Activated T-cell treated with anti-CD3 and anti-CD28 coated beads, Interleukin-2, amount 50 U/mL, for 4 hours (primary cell): ENCODE measurements around the gene KRT33B. TPM values are rescaled to one million over a fixed set of nuclear protein-coding genes. Genes with fewer than 3 reads are reported as not detected.
"Not testable (repeated sequence)": the region's sequence is repeated elsewhere in the genome, so short reads cannot be mapped to it uniquely, and the experiment has no call there.

Experiments
- ATAC-seq, 2 donors: fragments of 200-7000 bp; cut with Tn5 transposase; one replicate each; pipeline ENCODE4 v1.10.0; 2021
- DNase-seq: peaks from one replicate; pipeline ENCODE4 v3.0.0-alpha.2; 2020
- H3K27me3 Mint-ChIP-seq: one replicate; pipeline ENCODE4 v1.8.0; 2021; ENCODE audit warnings: low read depth, mixed read lengths
- H3K36me3 Mint-ChIP-seq: one replicate; pipeline ENCODE4 v1.8.0; 2022; ENCODE audit warnings: mixed read lengths; ENCODE audit not compliant: insufficient read depth
- H3K4me1 Mint-ChIP-seq: one replicate; pipeline ENCODE4 v1.8.0; 2021; ENCODE audit warnings: low read depth, mixed read lengths
- H3K4me3 Mint-ChIP-seq: one replicate; pipeline ENCODE4 v1.8.0; 2021; ENCODE audit warnings: mild to moderate bottlenecking, moderate library complexity, mixed read lengths
- H3K9me3 Mint-ChIP-seq: one replicate; pipeline ENCODE4 v1.8.0; 2021; ENCODE audit warnings: mixed read lengths
- total RNA-seq, 3 donors: library from RNA; stranded (reverse); gene quantifications; one replicate each; pipeline ENCODE4 v1.2.1, GENCODE V29; 2021

The KRT33B gene
- total RNA-seq, 3 donors from 2014 or later: not detected

DNA sequence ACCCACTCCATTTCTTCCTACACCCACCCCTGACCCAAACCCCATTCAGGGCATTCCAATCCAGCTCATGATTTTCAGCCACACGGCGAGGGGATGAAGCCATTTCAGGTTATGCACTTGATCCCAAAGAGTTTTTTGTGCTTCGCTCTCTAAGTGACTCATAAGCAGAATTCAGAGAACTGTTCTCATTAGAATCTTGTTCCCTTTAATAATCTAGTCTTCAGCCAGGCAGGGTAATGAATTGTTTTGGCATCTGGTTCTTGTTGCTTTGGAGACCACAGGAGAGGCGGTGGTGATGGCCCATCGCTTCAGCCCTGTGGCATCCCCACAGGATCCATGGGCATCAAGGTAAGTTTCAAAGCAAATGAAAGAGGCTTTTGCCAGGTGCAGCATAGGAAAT is 32.5 kb upstream of the KRT33B start:
- Mint-ChIP-seq H3K36me3 (no peaks in the 10 kb centered on the region), H3K4me3 (no peak overlapping the region), H3K27me3 (no peaks in the 10 kb centered on the region), H3K9me3 (no peaks in the 10 kb centered on the region), H3K4me1 (peaks cover 33% of the 10 kb centered on the region)
- DNase-seq: no peak
- ATAC-seq: no peak

DNA sequence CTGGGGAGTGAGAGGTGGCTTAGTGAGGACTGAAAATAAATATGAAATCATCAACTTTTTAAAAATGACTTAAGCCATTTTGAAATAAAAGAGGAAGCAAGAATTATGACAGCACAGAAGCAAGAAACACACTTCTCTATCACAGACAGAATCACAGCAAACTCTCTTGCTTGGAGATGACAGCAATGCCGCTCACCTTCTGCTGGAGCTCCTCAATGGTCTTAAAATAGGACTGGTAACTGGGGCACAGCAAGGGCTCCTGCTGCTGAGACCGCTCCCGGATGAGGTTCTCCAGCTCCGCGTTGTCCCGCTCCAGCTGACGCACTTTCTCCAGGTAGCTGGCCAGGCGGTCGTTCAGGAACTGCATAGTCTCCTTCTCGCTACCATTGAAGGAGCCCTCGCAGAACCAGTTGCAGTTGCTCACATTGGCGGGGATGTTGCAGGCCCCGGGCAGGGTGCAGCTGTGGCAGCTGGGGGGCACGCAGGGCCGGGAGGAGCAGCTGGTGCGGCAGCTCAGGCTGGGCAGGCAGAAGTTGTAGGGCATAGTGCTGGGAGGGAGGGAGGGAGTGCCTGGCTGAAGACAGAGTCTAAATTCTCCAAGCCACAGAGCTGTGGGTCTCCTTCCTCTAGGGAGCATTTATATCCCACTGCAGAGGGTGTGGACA is 27.5 kb upstream of the KRT33B start, which contains the start of gene KRT31:
Gene KRT31 (minus strand): TSS at position 613 of the 665 bp plus-strand sequence. CDS start 69 bp downstream, at position 544.
- no peaks in the 10 kb centered on the region for H3K9me3 Mint-ChIP-seq
- H3K4me1 Mint-ChIP-seq: peaks cover 8% of the 10 kb centered on the region
- peaks cover 4% of the 10 kb centered on the region for H3K27me3 Mint-ChIP-seq
- H3K4me3 Mint-ChIP-seq: no peak within 1 kb of the TSS
- H3K36me3 Mint-ChIP-seq: no peaks in the 10 kb centered on the region
- DNase-seq (no peak), ATAC-seq (no peak)

DNA sequence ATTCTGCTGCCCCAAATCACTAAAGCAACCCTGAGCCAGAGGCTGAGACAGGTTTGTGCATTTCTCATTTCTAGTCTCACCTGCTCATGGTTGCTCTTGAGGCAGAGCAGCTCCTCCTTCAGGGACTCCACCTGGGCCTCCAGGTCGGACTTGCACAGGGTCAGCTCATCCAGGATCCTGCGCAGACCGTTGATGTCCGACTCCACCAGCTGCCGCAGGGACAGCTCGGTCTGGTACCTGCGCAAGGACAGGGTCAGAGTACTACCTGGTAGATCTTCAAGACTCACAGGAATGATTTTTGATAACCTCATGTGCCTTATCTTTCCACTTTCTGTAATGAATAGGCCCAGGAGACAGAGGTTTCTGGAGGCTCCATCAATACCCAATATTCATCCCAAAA is 26.7 kb upstream of the KRT33B start:
- Mint-ChIP-seq H3K27me3 (peaks cover 7% of the 10 kb centered on the region), H3K4me1 (peaks cover 7% of the 10 kb centered on the region), H3K4me3 (no peak overlapping the region), H3K36me3 (no peaks in the 10 kb centered on the region), H3K9me3 (no peaks in the 10 kb centered on the region)
- no peak for DNase-seq
- ATAC-seq: no peak

DNA sequence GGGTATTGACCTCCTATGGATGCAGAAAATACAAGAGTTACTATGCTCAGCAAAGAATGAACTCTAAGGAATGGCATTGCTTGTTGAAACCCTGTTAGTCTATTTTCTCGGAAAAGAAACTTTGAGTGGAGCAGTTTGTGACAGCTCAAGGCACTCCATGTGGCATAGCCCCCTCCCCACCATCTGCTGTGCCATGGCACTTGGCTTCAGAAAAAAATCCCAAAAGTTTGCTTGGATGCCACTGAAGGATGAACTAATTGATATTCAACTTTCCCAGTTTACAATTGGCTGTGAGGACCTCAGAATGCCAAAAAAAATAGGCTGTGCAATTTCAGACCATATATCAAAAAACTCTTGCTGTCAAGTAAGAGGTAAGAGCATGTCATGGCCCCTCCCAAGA is 26.0 kb upstream of the KRT33B start:
- Mint-ChIP-seq H3K27me3 (peaks cover 7% of the 10 kb centered on the region), H3K9me3 (no peaks in the 10 kb centered on the region), H3K36me3 (no peaks in the 10 kb centered on the region), H3K4me1 (peaks cover 7% of the 10 kb centered on the region), H3K4me3 (no peak overlapping the region)
- DNase-seq (no peak), ATAC-seq (no peak)

DNA sequence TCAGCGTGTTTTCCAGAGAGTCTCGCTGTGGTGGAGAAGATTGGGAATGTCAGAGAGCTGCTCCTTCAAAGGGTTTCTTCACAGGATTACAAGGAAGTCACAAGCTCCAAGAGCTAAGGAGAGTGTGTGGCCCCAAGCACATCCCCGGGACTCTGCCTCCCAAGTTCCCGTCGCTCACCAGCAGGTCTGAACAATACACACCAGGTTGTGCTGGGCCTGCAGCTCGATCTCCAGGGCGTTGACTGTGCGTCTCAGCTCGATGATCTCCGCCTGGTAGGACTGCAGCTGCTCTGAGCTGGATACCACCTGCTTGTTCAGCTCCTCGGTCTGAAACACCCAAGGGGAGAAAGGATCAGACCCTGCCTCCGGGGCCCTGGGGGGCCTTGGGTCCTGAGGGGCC is 25.4 kb upstream of the KRT33B start:
- DNase-seq, H3K27me3 Mint-ChIP-seq, H3K36me3 Mint-ChIP-seq, H3K4me1 Mint-ChIP-seq, ATAC-seq, H3K4me3 Mint-ChIP-seq, H3K9me3 Mint-ChIP-seq: not testable (repeated sequence)

DNA sequence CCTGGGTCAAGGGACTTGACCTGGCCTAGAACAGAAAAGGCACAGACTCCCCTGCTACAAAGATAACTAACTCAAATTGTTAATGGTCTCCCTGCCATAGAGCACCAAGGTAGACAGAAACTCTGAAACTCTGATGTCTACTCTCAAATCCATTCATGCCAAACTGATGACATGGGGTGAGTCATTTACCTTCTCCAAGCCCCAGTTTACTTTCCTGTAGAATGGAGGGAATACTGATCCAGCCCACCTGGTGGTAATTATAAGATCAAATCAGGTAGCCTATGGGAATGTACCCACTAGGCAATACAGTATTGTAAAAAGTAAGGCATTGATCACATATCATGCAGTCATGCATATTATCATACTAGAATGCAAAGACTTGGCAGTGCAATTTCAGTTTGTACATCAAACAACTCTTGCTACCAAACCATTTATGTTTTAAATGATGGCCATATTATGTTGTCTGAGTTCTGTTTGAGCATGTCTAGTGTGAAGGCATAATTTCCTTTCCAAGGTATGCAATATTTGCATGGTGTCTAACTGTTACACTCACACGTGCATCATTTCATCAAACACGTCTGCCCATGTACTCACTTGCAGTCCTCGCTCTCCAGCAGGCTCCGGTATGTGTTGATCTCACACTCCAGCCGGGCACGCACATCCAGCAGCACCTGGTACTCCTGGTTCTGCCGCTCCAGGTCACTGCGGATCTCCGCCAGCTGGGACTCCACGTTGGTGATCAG is 24.8 kb upstream of the KRT33B start:
- Mint-ChIP-seq H3K9me3 (no peaks in the 10 kb centered on the region), H3K4me3 (no peak overlapping the region), H3K36me3 (no peaks in the 10 kb centered on the region), H3K4me1 (peaks cover 4% of the 10 kb centered on the region), H3K27me3 (peaks cover 7% of the 10 kb centered on the region)
- DNase-seq (no peak), ATAC-seq (no peak)

DNA sequence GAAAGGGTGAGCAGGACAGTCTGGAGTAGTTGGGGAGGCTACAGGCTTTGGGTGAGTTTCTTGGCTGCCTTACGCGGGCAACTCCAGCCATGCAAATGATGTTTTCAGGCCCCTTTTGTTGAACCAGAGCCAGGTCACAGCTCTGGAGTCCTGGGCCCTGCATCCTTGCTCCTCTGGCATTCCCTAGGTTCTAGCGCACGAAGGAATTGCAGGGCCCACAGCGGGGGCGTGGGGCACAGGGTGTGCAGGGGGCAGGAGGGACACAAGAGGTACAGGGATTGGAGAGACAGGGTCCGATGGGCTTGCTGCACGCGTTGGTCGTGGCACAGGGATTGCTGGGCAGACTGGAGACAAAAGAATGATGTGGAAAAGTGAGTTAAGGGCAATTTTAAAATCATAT is 24.2 kb upstream of the KRT33B start:
- H3K9me3 Mint-ChIP-seq: no peaks in the 10 kb centered on the region
- no peak overlapping the region for H3K4me3 Mint-ChIP-seq
- no peaks in the 10 kb centered on the region for H3K4me1 Mint-ChIP-seq
- H3K36me3 Mint-ChIP-seq: no peaks in the 10 kb centered on the region
- ATAC-seq (no peak), DNase-seq (no peak)
- H3K27me3 Mint-ChIP-seq: peaks cover 7% of the 10 kb centered on the region

DNA sequence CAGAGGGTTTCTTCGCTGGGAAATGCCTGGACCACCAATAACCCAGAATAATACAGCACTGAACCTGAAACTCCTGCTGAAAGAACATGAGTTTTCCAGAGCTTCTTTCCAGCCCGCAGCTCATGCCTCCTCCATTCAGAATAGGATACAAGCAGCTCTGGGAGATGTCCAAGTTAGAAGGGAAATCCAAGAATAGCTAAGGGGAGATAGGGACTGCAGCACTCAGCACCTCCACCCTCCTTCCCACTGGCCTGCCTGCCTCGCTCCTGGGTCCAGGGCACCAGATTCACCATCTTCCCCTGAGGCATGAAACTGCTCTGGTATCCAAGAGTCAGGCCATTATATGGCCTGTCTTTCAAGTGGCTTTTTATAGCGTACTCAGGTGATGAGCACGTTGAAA is 23.7 kb upstream of the KRT33B start:
- Mint-ChIP-seq H3K4me3 (no peak overlapping the region), H3K9me3 (no peaks in the 10 kb centered on the region), H3K4me1 (no peaks in the 10 kb centered on the region), H3K27me3 (peaks cover 7% of the 10 kb centered on the region), H3K36me3 (no peaks in the 10 kb centered on the region)
- DNase-seq (no peak), ATAC-seq (no peak)

DNA sequence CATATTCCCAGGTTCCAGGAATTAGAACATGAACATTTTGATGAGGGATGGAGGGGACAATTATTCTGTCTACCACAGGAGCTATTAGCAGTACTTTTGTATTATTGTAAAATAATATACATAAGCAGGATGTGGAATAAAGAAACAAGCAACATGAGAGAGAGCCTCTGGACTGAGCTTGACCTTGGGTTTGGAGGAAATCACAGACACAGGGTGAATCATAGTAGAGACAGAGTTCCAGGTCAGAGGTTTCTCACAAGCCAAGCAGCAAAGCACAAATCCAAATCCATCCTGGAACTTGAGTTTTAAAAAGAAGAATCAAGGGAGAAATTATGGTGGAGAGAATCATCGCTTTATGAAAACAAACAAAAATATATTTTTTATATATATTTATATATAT is 22.7 kb upstream of the KRT33B start:
- DNase-seq: no peak
- Mint-ChIP-seq H3K4me1 (no peaks in the 10 kb centered on the region), H3K4me3 (no peak overlapping the region), H3K27me3 (peaks cover 9% of the 10 kb centered on the region), H3K36me3 (no peaks in the 10 kb centered on the region), H3K9me3 (peaks cover 5% of the 10 kb centered on the region)
- no peak for ATAC-seq

DNA sequence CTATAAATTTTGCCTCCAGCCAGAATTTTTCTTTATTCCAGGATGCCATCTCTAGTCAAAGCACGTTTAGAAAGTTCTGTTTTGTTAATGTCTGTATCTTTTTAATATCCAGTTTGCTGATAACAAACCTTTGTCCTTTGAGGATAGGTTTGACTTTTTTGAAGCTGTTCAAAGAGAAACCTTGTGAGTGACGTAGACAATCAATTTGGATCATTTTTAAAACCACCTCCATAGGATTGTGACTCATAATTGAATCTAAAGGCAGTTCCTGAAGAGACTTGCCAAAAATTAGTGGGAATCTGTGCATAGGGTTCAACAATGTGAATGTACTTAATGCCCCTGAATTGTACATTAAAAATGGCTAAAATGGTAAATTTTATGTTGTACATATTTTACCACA is 21.9 kb upstream of the KRT33B start:
- Mint-ChIP-seq H3K9me3 (peaks cover 10% of the 10 kb centered on the region), H3K27me3 (peaks cover 9% of the 10 kb centered on the region), H3K36me3 (no peaks in the 10 kb centered on the region), H3K4me1 (no peaks in the 10 kb centered on the region), H3K4me3 (no peak overlapping the region)
- DNase-seq: no peak
- ATAC-seq: no peak

DNA sequence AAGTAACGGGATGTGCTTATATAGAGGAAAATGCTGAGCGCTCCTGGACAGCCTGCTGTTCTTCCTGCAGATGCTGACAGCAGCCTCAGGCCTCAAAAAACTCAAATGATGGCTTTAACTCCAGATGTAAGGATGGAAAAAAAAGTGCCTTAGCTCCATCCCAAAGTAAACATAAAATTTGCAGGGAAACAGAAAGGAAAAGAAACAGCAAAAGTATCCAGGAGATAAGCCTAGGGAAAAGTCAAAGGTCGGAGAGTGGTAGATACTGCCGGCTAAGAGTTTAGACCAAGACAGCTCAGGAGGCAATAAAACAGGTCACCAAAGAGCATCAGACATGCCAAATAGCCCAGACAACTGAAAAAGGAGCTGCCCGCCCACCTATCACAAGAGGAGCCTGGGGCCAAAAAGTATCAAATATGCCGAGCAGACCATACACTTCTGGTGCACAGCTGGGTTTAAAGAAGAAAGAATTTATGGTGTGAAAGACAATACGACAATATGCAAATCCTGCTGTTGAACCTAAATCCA is 20.9 kb upstream of the KRT33B start:
- DNase-seq (no peak), ATAC-seq (no peak)
- Mint-ChIP-seq H3K36me3 (no peaks in the 10 kb centered on the region), H3K9me3 (peaks cover 15% of the 10 kb centered on the region), H3K4me1 (no peaks in the 10 kb centered on the region), H3K27me3 (peaks cover 9% of the 10 kb centered on the region), H3K4me3 (no peak overlapping the region)

DNA sequence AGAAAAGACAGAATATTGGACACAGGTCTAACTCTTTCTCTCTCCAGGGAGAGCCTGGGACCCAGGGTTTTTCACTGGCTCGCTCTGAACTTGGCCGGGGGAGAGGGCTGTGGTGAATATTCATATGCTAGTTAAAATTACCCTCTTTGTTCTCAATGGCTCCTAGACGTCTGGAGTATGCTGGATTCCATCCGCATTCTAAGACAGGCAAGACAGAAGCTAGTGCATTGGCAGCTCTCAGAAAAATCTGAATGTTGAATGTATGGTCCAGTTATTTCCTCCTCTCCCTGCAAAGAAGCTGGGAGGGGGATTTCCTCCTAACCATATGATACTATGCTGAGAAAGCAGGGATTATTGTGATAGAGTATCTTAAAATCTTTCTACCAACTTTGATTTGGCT is 18.1 kb upstream of the KRT33B start:
- H3K27me3 Mint-ChIP-seq: peaks cover 4% of the 10 kb centered on the region
- no peak overlapping the region for H3K4me3 Mint-ChIP-seq
- no peaks in the 10 kb centered on the region for H3K36me3 Mint-ChIP-seq
- DNase-seq (no peak), ATAC-seq (no peak)
- H3K9me3 Mint-ChIP-seq: peaks cover 15% of the 10 kb centered on the region
- no peaks in the 10 kb centered on the region for H3K4me1 Mint-ChIP-seq

DNA sequence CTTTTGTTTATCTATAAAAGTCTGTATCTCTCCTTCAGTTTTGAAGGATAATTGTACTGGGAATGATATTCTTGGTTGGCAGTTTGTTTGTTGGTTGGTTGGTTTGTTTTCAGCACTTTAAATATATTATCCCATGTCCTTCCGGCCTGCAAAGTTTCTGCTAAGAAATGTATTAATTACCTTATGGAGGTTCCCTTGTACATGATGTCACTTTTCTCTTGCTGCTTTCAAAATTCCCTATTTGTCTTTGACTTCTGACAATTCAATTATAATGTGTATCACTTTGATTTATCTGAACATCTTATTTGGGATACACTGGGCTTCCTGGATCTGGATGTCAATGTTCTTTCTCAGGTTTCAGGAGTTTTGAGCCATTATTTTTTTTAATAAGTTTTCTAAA is 16.6 kb upstream of the KRT33B start:
- no peak for ATAC-seq
- Mint-ChIP-seq H3K4me1 (no peaks in the 10 kb centered on the region), H3K36me3 (no peaks in the 10 kb centered on the region)

DNA sequence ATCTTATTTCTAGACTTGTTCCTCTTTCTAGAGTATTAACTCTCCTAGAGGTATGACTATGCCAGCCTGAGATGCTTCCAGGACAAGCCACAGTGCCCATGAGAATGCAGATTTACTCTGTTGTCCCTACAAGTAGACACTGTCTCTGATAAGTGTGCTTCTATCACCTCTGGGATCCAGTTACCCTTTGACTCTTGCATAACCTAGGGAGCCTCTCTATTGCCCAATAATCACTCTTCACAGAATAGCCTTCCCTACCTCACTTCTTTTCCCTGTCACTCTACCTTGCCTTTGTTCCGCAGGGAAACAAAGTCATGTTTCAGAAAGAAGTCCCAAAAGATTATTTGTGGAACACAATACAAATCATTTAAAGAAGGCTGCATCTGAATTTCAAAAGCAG is 14.1 kb upstream of the KRT33B start:
- peaks cover 15% of the 10 kb centered on the region for H3K9me3 Mint-ChIP-seq
- ATAC-seq: no peak
- no peak overlapping the region for H3K4me3 Mint-ChIP-seq
- no peak for DNase-seq
- H3K27me3 Mint-ChIP-seq: peaks cover 5% of the 10 kb centered on the region
- no peaks in the 10 kb centered on the region for H3K36me3 Mint-ChIP-seq
- peaks cover under 1% of the 10 kb centered on the region for H3K4me1 Mint-ChIP-seq

More for the DNA sequence above, 16.6 kb upstream of the KRT33B start:
- DNase-seq: no peak
- H3K4me3 Mint-ChIP-seq: no peak overlapping the region
- H3K9me3 Mint-ChIP-seq: peaks cover 15% of the 10 kb centered on the region
- peaks cover 2% of the 10 kb centered on the region for H3K27me3 Mint-ChIP-seq

DNA sequence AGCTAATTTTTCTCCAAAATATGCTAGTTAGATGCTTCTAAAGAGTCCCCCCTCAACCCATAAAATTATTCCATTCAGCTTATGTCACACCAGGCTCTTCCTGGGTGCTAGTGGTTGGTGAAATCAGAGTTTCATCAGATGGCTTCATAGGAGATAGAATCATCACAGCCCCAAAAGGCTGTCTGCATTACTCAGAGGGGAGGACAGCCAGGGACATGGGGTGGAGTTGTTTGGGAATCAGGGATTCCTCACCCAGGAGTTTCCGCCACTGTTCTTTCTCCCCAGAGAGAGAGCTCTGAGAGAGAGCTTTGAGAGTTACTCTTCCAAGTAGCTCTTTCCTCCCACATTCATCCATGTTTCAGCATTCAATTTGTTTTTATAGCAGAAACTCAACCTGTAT is 12.8 kb upstream of the KRT33B start:
- Mint-ChIP-seq H3K4me3 (no peak overlapping the region), H3K27me3 (peaks cover 3% of the 10 kb centered on the region), H3K4me1 (peaks cover 13% of the 10 kb centered on the region), H3K9me3 (peaks cover 11% of the 10 kb centered on the region), H3K36me3 (no peaks in the 10 kb centered on the region)
- DNase-seq: no peak
- ATAC-seq: no peak
